Muscle layer of colon (tissue), 2 donors: ENCODE data around the gene ITFG1.
"Not testable (repeated sequence)": the region's sequence is repeated elsewhere in the genome, so short reads cannot be mapped to it uniquely, and the experiment has no call there.

Experiments
- H3K27ac ChIP-seq: one replicate; pipeline ENCODE4 v1.7.0; 2013; ENCODE audit warnings: low read depth, mild to moderate bottlenecking, low read length, moderate library complexity
- H3K27me3 ChIP-seq, 2 donors: one replicate each; pipeline ENCODE4 v1.7.0; 2013; ENCODE audit warnings: low read length in 2 of 2, mild to moderate bottlenecking in 2 of 2; ENCODE audit not compliant: insufficient read depth in 2 of 2, control insufficient read depth in 1 of 2
- H3K36me3 ChIP-seq: one replicate; pipeline ENCODE4 v1.7.0; 2013; ENCODE audit warnings: mild to moderate bottlenecking, low read length; ENCODE audit not compliant: insufficient read depth
- H3K4me1 ChIP-seq: one replicate; pipeline ENCODE4 v1.7.0; 2013; ENCODE audit warnings: mild to moderate bottlenecking, low read length; ENCODE audit not compliant: insufficient read depth
- H3K4me3 ChIP-seq, 2 donors: one replicate each; pipeline ENCODE4 v1.7.0; 2013; ENCODE audit warnings: low read length in 2 of 2, low read depth in 1 of 2, mild to moderate bottlenecking in 1 of 2, moderate library complexity in 1 of 2
- H3K9ac ChIP-seq: one replicate; pipeline ENCODE4 v1.7.0; 2013; ENCODE audit warnings: low read length
- H3K9me3 ChIP-seq: one replicate; pipeline ENCODE4 v1.7.0; 2013; ENCODE audit warnings: mild to moderate bottlenecking, low read length
- donor health status: abdominal sarcoma.
- donor health status: Adenocarcinoma of cecum.

ITFG1 gene

GRCh38 chr16:47363761-47364160 is 97.1 kb downstream of the ITFG1 start:
- Histone ChIP-seq H3K9me3 (no peaks in the 10 kb centered on the region), H3K36me3 (peaks cover 5% of the 10 kb centered on the region), H3K4me3 (no peak overlapping the region), H3K27ac (no peak overlapping the region), H3K27me3 (no peaks in the 10 kb centered on the region), H3K9ac (no peak overlapping the region), H3K4me1 (no peaks in the 10 kb centered on the region)

- Histone ChIP-seq H3K27me3 (no peaks in the 10 kb centered on the region), H3K9ac (no peak overlapping the region), H3K36me3 (no peaks in the 10 kb centered on the region), H3K4me1 (no peaks in the 10 kb centered on the region), H3K27ac (no peak overlapping the region), H3K9me3 (no peaks in the 10 kb centered on the region), H3K4me3 (no peak overlapping the region)
These were observed 101.4 kb downstream of the ITFG1 start for GRCh38 chr16:47359478-47359877.

- H3K27ac ChIP-seq = no peak overlapping the region
- no peak overlapping the region for H3K4me3 ChIP-seq
- H3K4me1 ChIP-seq = no peaks in the 10 kb centered on the region
These were observed 102.0 kb downstream of the ITFG1 start for GRCh38 chr16:47358816-47359215.

DNA sequence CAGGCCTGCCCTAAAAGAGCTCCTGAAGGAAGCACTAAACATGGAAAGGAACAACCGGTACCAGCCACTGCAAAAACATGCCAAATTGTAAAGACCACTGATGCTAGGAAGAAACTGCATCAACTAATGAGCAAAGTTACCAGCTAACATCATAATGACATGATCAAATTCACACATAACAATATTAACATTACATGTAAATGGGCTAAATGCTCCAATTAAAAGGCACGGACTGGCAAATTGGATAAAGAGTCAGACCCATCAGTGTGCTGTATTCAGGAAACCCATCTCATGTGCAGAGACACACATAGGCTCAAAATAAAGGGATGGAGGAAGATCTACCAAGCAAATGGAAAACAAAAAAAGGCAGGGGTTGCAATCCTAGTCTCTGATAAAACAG is 111.8 kb downstream of the ITFG1 start:
- not testable (repeated sequence) for H3K9me3 ChIP-seq, H3K36me3 ChIP-seq, H3K4me3 ChIP-seq, H3K27ac ChIP-seq, H3K27me3 ChIP-seq, H3K9ac ChIP-seq, H3K4me1 ChIP-seq

More at GRCh38 chr16:47358816-47359215, 102.0 kb downstream of the ITFG1 start:
- Histone ChIP-seq H3K9me3 (no peaks in the 10 kb centered on the region), H3K9ac (no peak overlapping the region), H3K36me3 (no peaks in the 10 kb centered on the region), H3K27me3 (no peaks in the 10 kb centered on the region)

- not testable (repeated sequence) for H3K27me3 ChIP-seq, H3K27ac ChIP-seq, H3K9ac ChIP-seq, H3K4me1 ChIP-seq, H3K9me3 ChIP-seq, H3K4me3 ChIP-seq, H3K36me3 ChIP-seq
These were observed 113.7 kb downstream of the ITFG1 start for GRCh38 chr16:47347021-47347696.

DNA sequence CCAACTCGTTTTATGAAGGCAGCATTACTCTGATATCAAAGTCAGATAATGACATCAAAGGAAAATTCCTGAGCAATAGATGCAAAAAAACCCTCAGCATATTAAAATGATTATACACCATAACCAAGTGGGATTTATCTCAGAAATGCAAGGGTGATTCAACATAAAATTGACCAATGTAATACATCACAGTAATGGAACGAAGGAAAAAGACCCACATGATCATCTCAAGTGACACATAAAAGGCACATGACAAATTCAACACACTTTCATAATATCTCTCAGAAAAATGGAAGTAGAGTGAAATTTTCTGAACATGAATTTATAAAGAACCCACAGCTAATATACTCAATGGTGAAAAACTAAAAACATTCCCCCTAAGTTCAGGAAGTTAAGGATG is 118.8 kb downstream of the ITFG1 start:
- Histone ChIP-seq H3K27ac (no peak overlapping the region), H3K9me3 (peaks cover 4% of the 10 kb centered on the region), H3K4me3 (no peak overlapping the region), H3K36me3 (no peaks in the 10 kb centered on the region), H3K27me3 (no peaks in the 10 kb centered on the region), H3K4me1 (no peaks in the 10 kb centered on the region), H3K9ac (no peak overlapping the region)

- not testable (repeated sequence) for H3K4me3 ChIP-seq, H3K36me3 ChIP-seq, H3K9ac ChIP-seq, H3K9me3 ChIP-seq, H3K27me3 ChIP-seq, H3K27ac ChIP-seq, H3K4me1 ChIP-seq
These were observed 130.3 kb downstream of the ITFG1 start for GRCh38 chr16:47330562-47330961.

DNA sequence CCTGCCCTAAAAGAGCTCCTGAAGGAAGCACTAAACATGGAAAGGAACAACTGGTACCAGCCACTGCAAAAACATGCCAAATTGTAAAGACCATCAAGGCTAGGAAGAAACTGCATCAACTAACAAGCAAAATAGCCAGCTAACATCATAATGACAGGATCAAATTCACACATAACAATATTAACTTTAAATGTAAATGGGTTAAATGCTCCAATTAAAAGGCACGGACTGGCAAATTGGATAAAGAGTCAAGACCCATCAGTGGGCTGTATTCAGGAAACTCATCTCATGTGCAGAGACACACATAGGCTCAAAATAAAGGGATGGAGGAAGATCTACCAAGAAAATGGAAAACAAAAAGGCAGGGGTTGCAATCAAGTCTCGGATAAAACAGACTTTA is 136.6 kb downstream of the ITFG1 start:
- H3K9ac ChIP-seq, H3K27me3 ChIP-seq, H3K4me3 ChIP-seq, H3K9me3 ChIP-seq, H3K4me1 ChIP-seq, H3K36me3 ChIP-seq, H3K27ac ChIP-seq: not testable (repeated sequence)

DNA sequence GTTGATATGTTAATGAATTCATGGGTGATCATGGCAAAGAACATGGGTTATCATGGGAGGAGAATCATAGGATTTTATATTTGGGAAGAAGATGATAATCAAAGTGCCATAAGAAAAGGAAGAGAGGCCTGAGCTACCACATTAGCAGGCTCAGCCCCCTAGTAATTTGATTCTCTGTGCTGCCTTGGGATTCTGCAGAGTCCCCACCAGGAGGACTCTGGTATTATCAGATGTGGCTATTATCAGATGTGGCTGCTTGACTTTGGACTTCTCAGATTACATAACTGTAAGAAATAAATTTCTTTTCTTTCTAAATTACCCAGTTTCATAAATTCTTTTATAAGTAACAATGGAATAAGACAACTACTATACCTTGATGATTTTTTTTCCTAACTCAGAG is 137.6 kb downstream of the ITFG1 start:
- Histone ChIP-seq H3K9ac (no peak overlapping the region), H3K36me3 (no peaks in the 10 kb centered on the region), H3K9me3 (no peaks in the 10 kb centered on the region), H3K27ac (no peak overlapping the region), H3K27me3 (no peaks in the 10 kb centered on the region), H3K4me3 (no peak overlapping the region), H3K4me1 (no peaks in the 10 kb centered on the region)

DNA sequence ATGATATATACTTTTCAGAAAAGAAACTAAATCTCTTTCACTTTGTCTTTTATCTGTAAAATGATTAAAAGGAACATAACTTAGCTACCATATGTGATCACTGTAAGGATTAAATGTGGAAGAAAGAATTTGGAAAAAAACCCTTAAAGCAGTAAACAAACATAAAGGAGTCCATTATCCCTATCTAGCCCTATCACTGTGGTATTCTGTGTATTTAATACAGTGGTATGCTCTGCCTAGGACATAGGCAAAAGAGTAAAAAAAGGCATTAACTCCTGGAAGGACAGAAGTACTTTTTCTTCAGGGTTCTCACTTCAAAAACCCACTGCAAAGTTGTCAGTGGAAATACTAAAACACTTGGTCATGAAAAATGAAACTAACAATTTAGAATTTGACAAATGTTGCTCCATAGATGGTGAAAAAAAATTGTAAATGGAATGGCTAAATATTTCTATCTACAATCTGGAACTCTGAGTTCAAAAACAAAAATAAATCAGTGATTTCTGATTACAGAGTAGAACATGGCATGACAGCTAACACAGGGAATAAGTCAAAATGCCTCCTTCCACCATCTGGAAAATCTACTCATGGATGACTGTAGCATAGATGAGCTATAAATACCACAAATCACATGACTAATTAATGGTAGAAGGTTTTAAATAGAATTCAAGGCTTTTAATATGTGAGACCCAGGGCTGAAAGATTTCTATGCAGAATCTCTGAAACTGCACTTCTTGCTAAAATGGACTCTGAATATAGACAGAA is 140.1 kb downstream of the ITFG1 start:
- Histone ChIP-seq H3K4me3 (no peak overlapping the region), H3K4me1 (no peaks in the 10 kb centered on the region), H3K36me3 (no peaks in the 10 kb centered on the region), H3K9ac (no peak overlapping the region), H3K9me3 (no peaks in the 10 kb centered on the region), H3K27me3 (no peaks in the 10 kb centered on the region), H3K27ac (no peak overlapping the region)

DNA sequence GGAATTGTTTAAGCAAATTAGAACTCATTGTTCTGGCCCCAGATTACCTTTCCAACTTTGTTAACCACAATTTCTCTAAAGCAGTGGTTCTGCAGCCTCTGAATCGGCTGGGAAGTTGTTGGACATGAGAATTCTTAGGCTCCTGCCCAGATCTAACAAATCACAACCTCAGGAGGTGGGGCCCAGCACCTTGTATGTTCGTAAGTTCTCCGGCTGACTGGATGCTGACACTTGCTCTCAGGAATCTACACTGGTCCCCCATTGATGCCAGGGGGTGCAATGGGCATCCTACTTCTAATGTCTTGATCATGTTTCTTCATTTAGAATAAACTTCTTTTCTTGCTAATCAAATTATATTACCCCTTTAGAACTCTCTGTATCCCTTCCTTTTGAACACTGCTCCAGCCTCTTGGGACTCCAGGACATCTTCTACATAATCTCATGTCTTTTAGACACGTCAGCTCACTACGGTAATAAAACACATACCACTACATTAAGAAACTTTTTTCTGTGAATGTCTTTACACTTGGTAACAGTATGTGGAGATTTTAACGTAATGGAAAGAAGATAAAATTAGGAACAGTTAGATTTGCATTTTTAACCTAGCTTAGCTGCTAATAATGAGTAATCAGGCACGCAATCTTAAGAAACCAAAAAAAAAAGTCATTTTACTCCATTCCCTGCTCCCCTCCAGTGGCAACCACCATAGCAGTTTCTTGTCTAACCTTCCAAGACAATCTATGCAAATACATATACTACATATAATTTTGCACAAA is 143.2 kb downstream of the ITFG1 start:
- Histone ChIP-seq H3K9me3 (no peaks in the 10 kb centered on the region), H3K4me1 (no peaks in the 10 kb centered on the region), H3K27ac (no peak overlapping the region), H3K4me3 (no peak overlapping the region), H3K36me3 (no peaks in the 10 kb centered on the region), H3K27me3 (no peaks in the 10 kb centered on the region), H3K9ac (no peak overlapping the region)
